Neural cell (in vitro differentiated cells): ENCODE results near the gene DBN1. TPM values are rescaled to one million over a fixed set of nuclear protein-coding genes. Genes with fewer than 3 reads are reported as not detected.

Source experiments
- H2AFZ ChIP-seq: fragments of 200-600, 300-800 bp; sonication (generic), shearing (Covaris generic); 2 replicates; pipeline ENCODE4 v1.6.0; 2014; ENCODE audit warnings: low read depth, mild to moderate bottlenecking, antibody characterized with exemption, low read length, moderate library complexity
- H3F3A ChIP-seq: fragments of 200-600 bp; shearing (Covaris generic); 2 replicates; pipeline ENCODE4 v1.6.1; 2016; ENCODE audit warnings: mild to moderate bottlenecking, moderate library complexity, mixed read lengths, antibody characterized with exemption, low read length; ENCODE audit not compliant: insufficient read depth, poor library complexity, severe bottlenecking
- H3K27ac ChIP-seq: fragments of 200-600, 300-800 bp; sonication (generic), shearing (Covaris generic); 2 replicates; pipeline ENCODE4 v1.5.1; 2014; ENCODE audit warnings: mild to moderate bottlenecking, low read length, moderate library complexity
- H3K27me3 ChIP-seq: fragments of 300-800, 200-600 bp; sonication (generic), shearing (Covaris generic); 2 replicates; pipeline ENCODE4 v1.6.0; 2014; ENCODE audit warnings: mild to moderate bottlenecking, low read depth, low read length, moderate library complexity; ENCODE audit not compliant: insufficient read depth
- H3K36me3 ChIP-seq: fragments of 300-800, 200-600 bp; sonication (generic), shearing (Covaris generic); 2 replicates; pipeline ENCODE4 v1.5.1; 2014; ENCODE audit warnings: mild to moderate bottlenecking, antibody characterized with exemption, low read length, moderate library complexity; ENCODE audit not compliant: insufficient read depth
- H3K4me2 ChIP-seq: fragments of 300-800, 200-600 bp; sonication (generic), shearing (Covaris generic); 2 replicates; pipeline ENCODE4 v1.6.0; 2014; ENCODE audit warnings: mild to moderate bottlenecking, low read length
- H3K4me3 ChIP-seq: fragments of 300-800, 200-600 bp; sonication (generic), shearing (Covaris generic); 2 replicates; pipeline ENCODE4 v1.5.1; 2014; ENCODE audit warnings: mild to moderate bottlenecking, low read length, moderate library complexity
- H3K79me2 ChIP-seq: fragments of 200-600 bp; shearing (Covaris generic); replicated peaks from 2 replicates; pipeline ENCODE4 v1.6.0; 2014; ENCODE audit warnings: mild to moderate bottlenecking, low read length, moderate library complexity; ENCODE audit not compliant: insufficient read depth
- H3K9ac ChIP-seq: fragments of 300-800, 200-600 bp; sonication (generic), shearing (Covaris generic); 2 replicates; pipeline ENCODE4 v1.6.1; 2016; ENCODE audit warnings: mild to moderate bottlenecking, low read length, mixed read lengths
- H3K9me2 ChIP-seq: fragments of 200-600 bp; shearing (Covaris generic); 2 replicates; pipeline ENCODE4 v1.6.1; 2016; ENCODE audit warnings: mild to moderate bottlenecking, low read length, mixed read lengths; ENCODE audit not compliant: insufficient read depth
- H3K9me3 ChIP-seq: fragments of 200-600, 300-800 bp; sonication (generic), shearing (Covaris generic); 2 replicates; pipeline ENCODE4 v1.6.1; 2016; ENCODE audit warnings: mild to moderate bottlenecking, mixed run types, low read length, moderate library complexity, mixed read lengths
- H4K20me1 ChIP-seq: fragments of 200-600 bp; shearing (Covaris generic); 2 replicates; pipeline ENCODE4 v1.6.1; 2016; ENCODE audit warnings: mild to moderate bottlenecking, mixed run types; ENCODE audit not compliant: insufficient read depth
- CTCF ChIP-seq: fragments of 450-650 bp; IDR thresholded peaks from 2 replicates; pipeline ENCODE4 v1.5.1; 2014; ENCODE audit warnings: antibody characterized with exemption, mild to moderate bottlenecking, moderate library complexity; ENCODE audit not compliant: poor library complexity, severe bottlenecking
- EP300 ChIP-seq: fragments of 450-650 bp; conservative IDR thresholded peaks from 2 replicates; pipeline ENCODE4 v1.6.1; 2014; ENCODE audit warnings: antibody characterized with exemption, mild to moderate bottlenecking, moderate library complexity; ENCODE audit not compliant: poor library complexity, severe bottlenecking
- EZH2 ChIP-seq: fragments of 200-600, 300-800 bp; shearing (Covaris generic), sonication (generic); IDR thresholded peaks from 2 replicates; pipeline ENCODE4 v1.6.1; 2014; ENCODE audit warnings: antibody characterized with exemption, low read length, borderline replicate concordance, mild to moderate bottlenecking; ENCODE audit not compliant: insufficient read depth, poor library complexity, severe bottlenecking
- MXI1 ChIP-seq: fragments of 450-650 bp; conservative IDR thresholded peaks from 2 replicates; pipeline ENCODE4 v1.6.1; 2014; ENCODE audit warnings: antibody characterized with exemption, mild to moderate bottlenecking; ENCODE audit not compliant: poor library complexity, severe bottlenecking
- POLR2AphosphoS5 ChIP-seq: IDR thresholded peaks from 2 replicates; pipeline ENCODE4 v1.6.1; 2012
- RAD21 ChIP-seq: fragments of 450-650 bp; conservative IDR thresholded peaks from 2 replicates; pipeline ENCODE4 v1.6.1; 2014; ENCODE audit warnings: antibody characterized with exemption, mild to moderate bottlenecking, moderate library complexity
- REST ChIP-seq: IDR thresholded peaks from 2 replicates; pipeline ENCODE4 v1.6.1; 2012; ENCODE audit warnings: borderline replicate concordance
- SMC3 ChIP-seq: fragments of 450-650 bp; conservative IDR thresholded peaks from 2 replicates; pipeline ENCODE4 v1.6.1; 2014; ENCODE audit warnings: antibody characterized with exemption, mild to moderate bottlenecking, moderate library complexity; ENCODE audit not compliant: poor library complexity
- TAF1 ChIP-seq: IDR thresholded peaks from 2 replicates; pipeline ENCODE4 v1.6.1; 2012; ENCODE audit warnings: low read depth
- polyA plus RNA-seq: library from polyadenylated mRNA; depleted of rRNA; stranded (reverse); fragments of >200 nt; gene quantifications from 2 replicates; pipeline ENCODE4 v1.2.3, GENCODE V29; 2014

The DBN1 gene
- polyA plus RNA-seq, 1 donor from 2014 or later, result 319 TPM

GRCh38 chr5:177454397-177455035 lies 18.9 kb downstream of the DBN1 start:
- Histone ChIP-seq H3K4me2 (peak overlapping the region; percentile 41), H3K36me3 (peaks cover 9% of the 10 kb centered on the region), H3K27me3 (no peaks in the 10 kb centered on the region), H3K9me3 (no peaks in the 10 kb centered on the region), H3K27ac (peak overlapping the region; percentile 90), H2AFZ (no peak overlapping the region), H3K79me2 (peaks cover 14% of the 10 kb centered on the region), H3K9ac (peak overlapping the region; percentile 86), H3F3A (peaks cover 5% of the 10 kb centered on the region), H3K9me2 (no peaks in the 10 kb centered on the region), H4K20me1 (peaks cover 12% of the 10 kb centered on the region), H3K4me3 (peak overlapping the region; percentile 72)
- TF ChIP-seq CTCF (peak; percentile 94), POLR2AphosphoS5 (peak; percentile 43), REST (no peak), MXI1 (no peak), TAF1 (no peak), RAD21 (peak; percentile 85), SMC3 (peak; percentile 91), EP300 (peak; percentile 46), EZH2 (no peak)

- Histone ChIP-seq H3K27ac (peak overlapping the region; percentile 90), H3F3A (peaks cover 5% of the 10 kb centered on the region), H3K9me3 (no peaks in the 10 kb centered on the region), H4K20me1 (peaks cover 10% of the 10 kb centered on the region), H3K36me3 (peaks cover 9% of the 10 kb centered on the region), H2AFZ (no peak overlapping the region), H3K27me3 (no peaks in the 10 kb centered on the region), H3K9ac (peak overlapping the region; percentile 86), H3K79me2 (peaks cover 18% of the 10 kb centered on the region), H3K4me2 (peak overlapping the region; percentile 41), H3K4me3 (peak overlapping the region; percentile 66), H3K9me2 (no peaks in the 10 kb centered on the region)
- no peak for TF ChIP-seq EP300
- peak; percentile 11 for TF ChIP-seq POLR2AphosphoS5
Observed at GRCh38 chr5:177453852-177454396, 19.5 kb downstream of the DBN1 start.
